Measurements from ENCODE around the gene DMXL2.
"Not testable (repeated sequence)": the region's sequence is repeated elsewhere in the genome, so short reads cannot be mapped to it uniquely, and the experiment has no call there.

DMXL2 gene

DNA sequence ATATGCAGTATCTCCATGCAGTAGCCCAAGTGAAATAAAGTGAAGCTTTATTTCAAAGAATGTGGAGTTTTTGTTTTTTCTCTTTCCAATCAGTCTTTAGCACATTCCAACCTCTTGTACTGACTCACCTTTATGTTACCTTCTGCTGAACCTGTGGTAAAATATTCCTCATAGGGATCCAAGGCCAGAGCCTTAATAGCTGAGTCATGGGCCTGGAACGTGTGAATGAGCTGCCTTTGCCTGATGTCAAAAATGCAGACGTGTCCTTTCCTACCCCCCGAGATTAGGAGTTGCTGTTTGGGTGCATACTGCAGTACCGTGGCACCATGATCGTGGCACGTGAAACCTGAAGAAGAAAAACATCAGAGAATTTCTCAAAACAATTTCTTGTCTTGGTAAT lies 172.6 kb downstream of the DMXL2 start:
- no peaks in the 10 kb centered on the region for H3K27me3 Mint-ChIP-seq (ENCODE audit: low read depth)
- H3K4me1 Mint-ChIP-seq (ENCODE audit: low read depth): no peaks in the 10 kb centered on the region
- no peak overlapping the region for H3K27ac Mint-ChIP-seq
- no peak overlapping the region for H3K4me3 Mint-ChIP-seq
- no peaks in the 10 kb centered on the region for H3K36me3 Mint-ChIP-seq (ENCODE audit: low read depth)
- no peaks in the 10 kb centered on the region for H3K9me3 Mint-ChIP-seq

DNA sequence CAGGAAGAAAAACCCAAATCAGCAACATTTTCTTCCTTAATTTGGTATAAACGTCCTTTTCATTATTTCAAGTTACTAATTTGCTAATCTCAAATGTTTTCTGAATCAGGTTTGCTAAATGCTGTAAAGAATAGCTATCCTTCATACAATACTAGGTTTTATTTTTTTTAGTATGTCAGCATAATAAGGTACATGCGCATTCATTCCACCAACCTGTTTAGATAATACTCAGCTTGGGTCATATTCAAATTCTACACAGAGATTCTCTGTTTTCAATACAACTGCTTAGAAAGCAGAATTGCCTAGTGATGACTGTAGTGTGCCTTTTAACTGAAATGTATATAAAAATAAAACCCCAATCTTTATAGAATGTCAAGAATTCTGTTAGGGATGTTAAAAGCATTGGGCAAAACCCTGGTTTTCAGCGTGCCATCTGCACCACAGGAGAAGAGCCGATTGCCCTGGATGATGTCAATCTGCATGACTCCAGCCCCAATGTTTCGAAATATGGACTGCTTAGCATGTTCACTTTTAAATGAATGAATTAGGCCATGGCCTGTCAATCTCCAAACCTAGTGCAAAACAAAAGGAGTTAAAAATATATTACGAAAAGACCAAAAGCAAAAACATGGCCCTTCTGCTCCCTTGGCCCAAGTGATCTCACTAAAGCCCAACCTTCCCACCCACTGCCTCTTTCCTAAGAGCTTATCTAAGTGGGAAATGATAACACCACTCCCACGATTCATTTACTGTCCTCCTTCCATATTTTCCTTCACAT lies 173.8 kb downstream of the DMXL2 start:
- H3K9me3 Mint-ChIP-seq: no peaks in the 10 kb centered on the region
- no peaks in the 10 kb centered on the region for H3K36me3 Mint-ChIP-seq (ENCODE audit: low read depth)
- no peaks in the 10 kb centered on the region for H3K27me3 Mint-ChIP-seq (ENCODE audit: low read depth)
- H3K4me1 Mint-ChIP-seq (ENCODE audit: low read depth): no peaks in the 10 kb centered on the region
- no peak overlapping the region for H3K27ac Mint-ChIP-seq
- no peak overlapping the region for H3K4me3 Mint-ChIP-seq

DNA sequence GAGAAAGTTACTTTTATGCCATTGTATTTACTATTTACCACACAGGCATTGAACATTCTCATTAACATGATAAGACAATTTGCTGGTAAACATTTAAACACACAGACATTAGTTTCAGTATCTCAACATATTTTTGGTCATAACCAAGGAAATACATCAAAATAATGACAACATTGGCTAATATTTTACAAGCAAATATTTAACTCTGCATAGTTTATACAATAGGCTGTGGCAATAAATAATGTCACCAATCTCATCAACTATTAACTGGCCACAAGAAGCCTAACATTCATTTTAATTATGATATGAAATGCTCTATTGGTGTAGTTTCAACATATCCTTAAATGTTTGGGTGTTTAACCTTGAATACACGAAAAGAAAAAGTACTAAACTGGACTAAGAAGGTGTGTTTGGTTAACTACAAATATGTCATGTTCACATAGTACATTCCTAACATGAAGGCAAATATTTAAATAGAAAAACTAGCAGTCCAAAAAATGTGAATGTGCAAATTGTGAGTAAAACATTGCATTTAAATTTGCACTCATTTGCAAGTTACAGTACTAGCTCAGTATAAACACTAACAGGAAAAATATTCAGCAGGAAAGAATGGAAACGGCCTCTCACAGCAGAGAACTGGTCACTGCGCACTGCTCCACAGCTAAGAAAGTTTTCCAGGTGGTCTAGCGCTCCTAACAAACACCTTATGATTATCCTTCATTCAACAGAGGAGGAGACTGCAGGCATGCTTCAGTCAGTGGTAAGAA lies 174.5 kb downstream of the DMXL2 start:
- Mint-ChIP-seq H3K27ac (no peak overlapping the region), H3K36me3 (ENCODE audit: low read depth) (no peaks in the 10 kb centered on the region), H3K27me3 (ENCODE audit: low read depth) (no peaks in the 10 kb centered on the region), H3K4me1 (ENCODE audit: low read depth) (no peaks in the 10 kb centered on the region), H3K4me3 (no peak overlapping the region), H3K9me3 (no peaks in the 10 kb centered on the region)

DNA sequence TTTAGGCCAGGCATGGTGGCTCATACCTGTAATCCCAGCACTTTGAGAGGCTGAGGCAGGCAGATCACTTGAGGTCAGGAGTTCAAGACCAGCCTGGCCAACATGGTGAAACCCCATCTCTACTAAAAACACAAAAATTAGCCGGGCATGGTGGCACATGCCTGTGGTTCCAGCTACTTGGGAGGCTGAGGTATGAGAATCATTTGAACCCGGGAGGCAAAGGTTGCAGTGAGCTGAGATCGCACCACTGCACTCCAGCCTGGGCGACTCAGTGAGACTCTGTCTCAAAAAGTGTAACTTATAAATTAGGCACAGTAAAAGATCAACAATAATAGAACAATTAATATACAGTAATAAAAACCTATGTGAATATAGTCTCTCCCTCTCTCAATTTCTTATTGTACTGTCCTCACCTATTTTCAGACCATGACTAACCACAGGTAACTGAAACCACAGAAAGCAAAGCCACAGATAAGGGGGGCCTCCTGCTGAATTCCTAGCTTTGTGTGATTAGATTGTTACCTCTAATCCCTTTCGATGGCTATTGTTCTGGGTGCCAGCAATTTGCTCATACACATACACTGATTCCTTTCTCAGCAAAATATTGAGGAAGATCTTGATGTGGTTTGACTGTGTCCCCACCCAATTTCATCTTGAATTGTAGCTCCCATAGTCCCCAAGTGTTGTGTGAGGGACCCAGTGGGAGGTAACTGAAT lies 176.4 kb downstream of the DMXL2 start:
- not testable (repeated sequence) for H3K4me1 Mint-ChIP-seq (ENCODE audit: low read depth); H3K27me3 Mint-ChIP-seq (ENCODE audit: low read depth); H3K27ac Mint-ChIP-seq; H3K4me3 Mint-ChIP-seq; H3K36me3 Mint-ChIP-seq (ENCODE audit: low read depth); H3K9me3 Mint-ChIP-seq

GRCh38 chr15:51444807-51445206 lies 177.8 kb downstream of the DMXL2 start:
- Mint-ChIP-seq H3K27me3 (ENCODE audit: low read depth) (no peaks in the 10 kb centered on the region), H3K36me3 (ENCODE audit: low read depth) (no peaks in the 10 kb centered on the region), H3K9me3 (no peaks in the 10 kb centered on the region), H3K4me1 (ENCODE audit: low read depth) (no peaks in the 10 kb centered on the region), H3K27ac (no peak overlapping the region), H3K4me3 (no peak overlapping the region)

- Mint-ChIP-seq H3K9me3 (no peaks in the 10 kb centered on the region), H3K4me1 (ENCODE audit: low read depth) (no peaks in the 10 kb centered on the region), H3K4me3 (no peak overlapping the region), H3K27me3 (ENCODE audit: low read depth) (no peaks in the 10 kb centered on the region), H3K27ac (no peak overlapping the region), H3K36me3 (ENCODE audit: low read depth) (no peaks in the 10 kb centered on the region)
These were observed 178.5 kb downstream of the DMXL2 start for GRCh38 chr15:51444112-51444511.

- Mint-ChIP-seq H3K4me1 (ENCODE audit: low read depth) (no peaks in the 10 kb centered on the region), H3K36me3 (ENCODE audit: low read depth) (no peaks in the 10 kb centered on the region), H3K27me3 (ENCODE audit: low read depth) (peaks cover 5% of the 10 kb centered on the region), H3K9me3 (no peaks in the 10 kb centered on the region), H3K27ac (no peak overlapping the region), H3K4me3 (no peak overlapping the region)
These were observed 179.2 kb downstream of the DMXL2 start for GRCh38 chr15:51443282-51443914.

DNA sequence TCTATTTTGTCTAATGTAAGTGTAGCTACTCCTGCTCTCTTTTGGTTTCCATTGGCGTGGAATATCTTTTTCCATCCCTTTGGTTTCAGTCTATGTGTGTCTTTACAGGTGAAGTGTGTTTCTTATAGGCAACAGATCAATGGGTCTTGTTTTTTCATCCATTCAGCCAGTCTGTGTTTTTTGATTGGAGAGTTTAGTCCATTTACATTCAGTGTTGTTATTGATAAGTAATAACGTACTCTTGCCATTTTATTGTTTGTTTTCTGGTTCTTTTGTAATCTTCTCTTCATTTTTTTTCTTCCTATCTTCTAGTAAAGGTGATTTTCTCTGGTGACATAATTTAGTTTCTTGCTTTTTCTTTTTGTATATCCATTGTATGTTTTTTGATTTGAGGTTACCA lies 184.0 kb downstream of the DMXL2 start:
- H3K9me3 Mint-ChIP-seq: no peaks in the 10 kb centered on the region
- no peak overlapping the region for H3K4me3 Mint-ChIP-seq
- H3K27me3 Mint-ChIP-seq (ENCODE audit: low read depth): peaks cover 11% of the 10 kb centered on the region
- H3K36me3 Mint-ChIP-seq (ENCODE audit: low read depth): no peaks in the 10 kb centered on the region
- H3K4me1 Mint-ChIP-seq (ENCODE audit: low read depth): no peaks in the 10 kb centered on the region
- no peak overlapping the region for H3K27ac Mint-ChIP-seq

DNA sequence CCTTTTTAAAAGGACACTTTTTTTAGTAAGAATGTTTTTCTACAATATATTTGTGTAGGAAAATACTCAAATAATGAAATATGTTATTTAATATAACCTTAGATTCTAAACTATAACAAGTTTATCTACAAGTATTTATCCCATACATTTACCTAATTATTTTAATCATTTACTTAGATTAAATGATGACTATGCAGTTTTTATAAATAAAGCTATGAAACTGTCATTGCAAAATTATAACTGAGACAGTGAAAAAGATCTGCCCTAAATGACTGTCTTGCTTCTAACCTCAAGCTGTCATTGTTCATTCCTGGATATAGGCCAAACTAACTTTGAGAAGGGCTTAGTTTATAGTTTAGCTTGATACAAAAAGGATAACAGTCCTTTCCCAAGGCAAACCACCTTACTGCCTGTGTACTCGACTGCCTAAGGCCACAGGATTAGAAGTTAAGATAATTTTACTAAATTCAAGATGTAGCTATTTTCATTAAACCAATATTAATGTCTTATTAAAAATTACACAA lies 197.0 kb downstream of the DMXL2 start:
- Mint-ChIP-seq H3K4me1 (ENCODE audit: low read depth) (no peaks in the 10 kb centered on the region), H3K27ac (no peak overlapping the region), H3K27me3 (ENCODE audit: low read depth) (no peaks in the 10 kb centered on the region), H3K4me3 (no peak overlapping the region), H3K9me3 (no peaks in the 10 kb centered on the region), H3K36me3 (ENCODE audit: low read depth) (no peaks in the 10 kb centered on the region)

GRCh38 chr15:51424780-51425179 lies 197.8 kb downstream of the DMXL2 start:
- H3K9me3 Mint-ChIP-seq: no peaks in the 10 kb centered on the region
- H3K4me1 Mint-ChIP-seq (ENCODE audit: low read depth): no peaks in the 10 kb centered on the region
- H3K27ac Mint-ChIP-seq: no peak overlapping the region
- H3K27me3 Mint-ChIP-seq (ENCODE audit: low read depth): no peaks in the 10 kb centered on the region
- H3K36me3 Mint-ChIP-seq (ENCODE audit: low read depth): no peaks in the 10 kb centered on the region
- H3K4me3 Mint-ChIP-seq: no peak overlapping the region

- H3K4me1 Mint-ChIP-seq (ENCODE audit: low read depth); H3K27ac Mint-ChIP-seq; H3K4me3 Mint-ChIP-seq; H3K27me3 Mint-ChIP-seq (ENCODE audit: low read depth); H3K9me3 Mint-ChIP-seq; H3K36me3 Mint-ChIP-seq (ENCODE audit: low read depth): not testable (repeated sequence)
These were observed 199.5 kb downstream of the DMXL2 start for GRCh38 chr15:51423040-51423439.

GRCh38 chr15:51416129-51416528 lies 206.4 kb downstream of the DMXL2 start:
- H3K4me3 Mint-ChIP-seq: no peak overlapping the region
- H3K36me3 Mint-ChIP-seq (ENCODE audit: low read depth): no peaks in the 10 kb centered on the region
- no peaks in the 10 kb centered on the region for H3K4me1 Mint-ChIP-seq (ENCODE audit: low read depth)
- no peaks in the 10 kb centered on the region for H3K9me3 Mint-ChIP-seq
- peaks cover 6% of the 10 kb centered on the region for H3K27me3 Mint-ChIP-seq (ENCODE audit: low read depth)
- no peak overlapping the region for H3K27ac Mint-ChIP-seq

GRCh38 chr15:51414256-51414860 lies 208.2 kb downstream of the DMXL2 start:
- H3K27ac Mint-ChIP-seq: no peak overlapping the region
- no peak overlapping the region for H3K4me3 Mint-ChIP-seq
- peaks cover 9% of the 10 kb centered on the region for H3K27me3 Mint-ChIP-seq (ENCODE audit: low read depth)
- no peaks in the 10 kb centered on the region for H3K4me1 Mint-ChIP-seq (ENCODE audit: low read depth)
- H3K36me3 Mint-ChIP-seq (ENCODE audit: low read depth): no peaks in the 10 kb centered on the region
- no peaks in the 10 kb centered on the region for H3K9me3 Mint-ChIP-seq

All from T-helper 1 cell treated with Interleukin-12 subunit alpha and Interleukin-12 subunit beta and Interleukin-4 antibody, amounts not matched to agents 30 μg/mL and 1 μg/mL, for 36 hours (primary cell).